ENCODE results near the gene CREB5.

The CREB5 gene

DNA sequence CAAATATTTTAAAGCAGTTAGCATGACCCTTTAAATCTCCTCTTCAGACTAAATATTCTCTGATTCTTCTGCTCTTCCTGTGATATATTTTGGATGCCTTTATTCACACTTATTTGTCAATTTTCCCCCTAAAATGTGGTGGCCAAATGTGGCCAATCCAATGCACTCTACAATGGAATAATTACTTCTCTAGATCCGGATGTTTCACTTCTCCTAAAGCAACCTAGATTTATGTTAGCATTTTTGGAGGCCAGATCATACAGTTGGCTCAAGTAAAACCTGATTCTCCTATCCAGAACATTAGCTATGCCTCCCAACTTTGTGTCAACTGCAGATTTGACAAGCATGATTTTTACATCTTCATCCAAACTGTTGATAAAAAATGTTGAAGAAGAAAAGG is 153.7 kb downstream of the CREB5 start:
- H3K9ac ChIP-seq (ENCODE audit: low read depth, low read length, poor library complexity, severe bottlenecking), result no peak overlapping the region
- no peaks in the 10 kb centered on the region for H4K20me1 ChIP-seq (ENCODE audit: insufficient read depth, low read length, poor library complexity, severe bottlenecking)
- peaks cover 8% of the 10 kb centered on the region for H3K4me1 ChIP-seq (ENCODE audit: insufficient read depth, low read length, poor library complexity, severe bottlenecking)
- TF ChIP-seq EZH2phosphoT487 (IDR thresholded peaks at IDR 0.05; ENCODE audit: borderline replicate concordance), result no peak
- TF ChIP-seq, protein P1, sequence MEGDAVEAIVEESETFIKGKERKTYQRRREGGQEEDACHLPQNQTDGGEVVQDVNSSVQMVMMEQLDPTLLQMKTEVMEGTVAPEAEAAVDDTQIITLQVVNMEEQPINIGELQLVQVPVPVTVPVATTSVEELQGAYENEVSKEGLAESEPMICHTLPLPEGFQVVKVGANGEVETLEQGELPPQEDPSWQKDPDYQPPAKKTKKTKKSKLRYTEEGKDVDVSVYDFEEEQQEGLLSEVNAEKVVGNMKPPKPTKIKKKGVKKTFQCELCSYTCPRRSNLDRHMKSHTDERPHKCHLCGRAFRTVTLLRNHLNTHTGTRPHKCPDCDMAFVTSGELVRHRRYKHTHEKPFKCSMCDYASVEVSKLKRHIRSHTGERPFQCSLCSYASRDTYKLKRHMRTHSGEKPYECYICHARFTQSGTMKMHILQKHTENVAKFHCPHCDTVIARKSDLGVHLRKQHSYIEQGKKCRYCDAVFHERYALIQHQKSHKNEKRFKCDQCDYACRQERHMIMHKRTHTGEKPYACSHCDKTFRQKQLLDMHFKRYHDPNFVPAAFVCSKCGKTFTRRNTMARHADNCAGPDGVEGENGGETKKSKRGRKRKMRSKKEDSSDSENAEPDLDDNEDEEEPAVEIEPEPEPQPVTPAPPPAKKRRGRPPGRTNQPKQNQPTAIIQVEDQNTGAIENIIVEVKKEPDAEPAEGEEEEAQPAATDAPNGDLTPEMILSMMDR (conservative IDR thresholded peaks at IDR 0.05; ENCODE audit: low read length), result no peak
- H3K4me2 ChIP-seq (ENCODE audit: low read depth, low read length, poor library complexity, severe bottlenecking), result no peak overlapping the region
- H3K4me3 ChIP-seq (ENCODE audit: low read length, poor library complexity, severe bottlenecking), result no peak overlapping the region
- H2AFZ ChIP-seq (ENCODE audit: low read length), result no peak overlapping the region
- H3K9me2 ChIP-seq (replicated peaks; ENCODE audit: low read depth, low read length), result no peaks in the 10 kb centered on the region
- no peaks in the 10 kb centered on the region for H3K79me2 ChIP-seq (ENCODE audit: insufficient read depth, low read length)
- H3K27me3 ChIP-seq (ENCODE audit: insufficient read depth, low read length, poor library complexity, severe bottlenecking), result no peaks in the 10 kb centered on the region
- no peaks in the 10 kb centered on the region for H3K9me3 ChIP-seq (ENCODE audit: insufficient read depth, low read depth, low read length)
- H3K36me3 ChIP-seq (ENCODE audit: insufficient read depth, low read length), result no peaks in the 10 kb centered on the region
- no peaks in the 10 kb centered on the region for H3F3A ChIP-seq (ENCODE audit: low read depth)

DNA sequence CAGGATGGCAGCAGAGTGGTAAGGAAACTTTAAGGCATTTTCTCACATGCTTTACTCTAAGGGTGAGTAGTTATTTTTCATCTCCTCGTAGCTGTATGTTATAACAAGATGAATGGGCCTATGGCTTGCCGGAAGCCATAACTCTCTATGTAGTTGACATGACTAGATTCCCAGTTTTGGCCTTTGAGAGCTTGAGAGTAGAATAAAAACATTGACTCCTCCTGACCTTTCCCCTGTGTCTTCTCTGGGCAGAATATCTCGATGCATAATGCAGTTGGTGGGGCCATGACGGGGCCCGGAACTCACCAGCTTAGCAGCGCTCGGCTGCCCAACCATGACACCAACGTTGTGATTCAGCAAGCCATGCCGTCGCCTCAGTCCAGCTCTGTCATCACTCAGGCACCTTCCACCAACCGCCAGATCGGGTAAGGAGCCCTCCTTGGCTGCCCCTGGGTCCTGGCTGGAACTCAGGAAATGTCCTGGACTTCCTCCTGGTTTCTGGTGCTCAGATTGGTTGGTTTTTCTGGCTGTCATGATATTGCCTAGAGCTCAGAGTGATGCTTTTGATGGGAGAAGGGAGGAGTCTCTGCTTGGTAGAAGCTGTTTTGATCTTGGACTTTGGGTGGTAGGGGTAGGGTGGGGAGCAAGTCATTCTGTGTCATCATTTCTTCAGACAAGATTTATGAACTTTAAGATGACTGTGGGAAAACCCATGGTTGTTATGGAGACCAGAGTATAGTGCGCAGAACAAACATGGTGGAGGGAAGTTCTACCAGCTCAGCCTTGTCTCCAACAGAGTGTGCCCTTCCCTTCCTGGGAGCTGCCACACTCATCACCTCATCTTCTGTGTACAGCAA is 158.0 kb downstream of the CREB5 start:
- H3K4me3 ChIP-seq (ENCODE audit: low read length, poor library complexity, severe bottlenecking), result no peak overlapping the region
- H2AFZ ChIP-seq (ENCODE audit: low read length), result no peak overlapping the region
- peaks cover 38% of the 10 kb centered on the region for H3K4me1 ChIP-seq (ENCODE audit: insufficient read depth, low read length, poor library complexity, severe bottlenecking)
- no peak overlapping the region for H3K4me2 ChIP-seq (ENCODE audit: low read depth, low read length, poor library complexity, severe bottlenecking)
- H3K9ac ChIP-seq (ENCODE audit: low read depth, low read length, poor library complexity, severe bottlenecking), result no peak overlapping the region
- no peaks in the 10 kb centered on the region for H3K9me2 ChIP-seq (replicated peaks; ENCODE audit: low read depth, low read length)
- no peaks in the 10 kb centered on the region for H3K36me3 ChIP-seq (ENCODE audit: insufficient read depth, low read length)
- TF ChIP-seq, protein P1 (conservative IDR thresholded peaks at IDR 0.05; ENCODE audit: low read length), result no peak
- TF ChIP-seq EZH2phosphoT487 (IDR thresholded peaks at IDR 0.05; ENCODE audit: borderline replicate concordance), result no peak
- no peaks in the 10 kb centered on the region for H3F3A ChIP-seq (ENCODE audit: low read depth)
- H4K20me1 ChIP-seq (ENCODE audit: insufficient read depth, low read length, poor library complexity, severe bottlenecking), result no peaks in the 10 kb centered on the region
- no peaks in the 10 kb centered on the region for H3K27me3 ChIP-seq (ENCODE audit: insufficient read depth, low read length, poor library complexity, severe bottlenecking)
- no peaks in the 10 kb centered on the region for H3K79me2 ChIP-seq (ENCODE audit: insufficient read depth, low read length)
- H3K9me3 ChIP-seq (ENCODE audit: insufficient read depth, low read depth, low read length), result no peaks in the 10 kb centered on the region

- H2AFZ ChIP-seq (ENCODE audit: low read length), result no peak overlapping the region
- H3K27me3 ChIP-seq (ENCODE audit: insufficient read depth, low read length, poor library complexity, severe bottlenecking), result no peaks in the 10 kb centered on the region
- H3K4me2 ChIP-seq (ENCODE audit: low read depth, low read length, poor library complexity, severe bottlenecking), result no peak overlapping the region
- H3K79me2 ChIP-seq (ENCODE audit: insufficient read depth, low read length), result no peaks in the 10 kb centered on the region
- no peaks in the 10 kb centered on the region for H3F3A ChIP-seq (ENCODE audit: low read depth)
- no peak for TF ChIP-seq EZH2phosphoT487 (IDR thresholded peaks at IDR 0.05; ENCODE audit: borderline replicate concordance)
- TF ChIP-seq, protein P1 (conservative IDR thresholded peaks at IDR 0.05; ENCODE audit: low read length), result no peak
- no peaks in the 10 kb centered on the region for H4K20me1 ChIP-seq (ENCODE audit: insufficient read depth, low read length, poor library complexity, severe bottlenecking)
- no peaks in the 10 kb centered on the region for H3K36me3 ChIP-seq (ENCODE audit: insufficient read depth, low read length)
- H3K9ac ChIP-seq (ENCODE audit: low read depth, low read length, poor library complexity, severe bottlenecking), result no peak overlapping the region
- no peaks in the 10 kb centered on the region for H3K9me2 ChIP-seq (replicated peaks; ENCODE audit: low read depth, low read length)
- H3K4me3 ChIP-seq (ENCODE audit: low read length, poor library complexity, severe bottlenecking), result no peak overlapping the region
- H3K4me1 ChIP-seq (ENCODE audit: insufficient read depth, low read length, poor library complexity, severe bottlenecking), result peaks cover 44% of the 10 kb centered on the region
- no peaks in the 10 kb centered on the region for H3K9me3 ChIP-seq (ENCODE audit: insufficient read depth, low read depth, low read length)
These were observed 158.6 kb downstream of the CREB5 start for GRCh38 chr7:28570970-28571288.

Measured in Loucy (cell line).